GM21423 (cell line): ENCODE data around the gene TTLL12.

ENCODE experiments used
- ATAC-seq: cut with Tn5 transposase; IDR thresholded peaks from one replicate; pipeline ENCODE4 v1.9.1; 2021; ENCODE audit warnings: mild to moderate bottlenecking, moderate library complexity; ENCODE audit not compliant: unreplicated experiment

TTLL12 gene

GRCh38 chr22:43131773-43132501, 55.0 kb downstream of the TTLL12 start:
- ATAC-seq = no peak

- ATAC-seq = no peak
Observed at GRCh38 chr22:43129426-43130425, 57.2 kb downstream of the TTLL12 start.

GRCh38 chr22:43128928-43129424, 58.0 kb downstream of the TTLL12 start:
- ATAC-seq = no peak

- no peak for ATAC-seq
Observed at GRCh38 chr22:43128116-43128515, 58.8 kb downstream of the TTLL12 start.

- no peak for ATAC-seq
Observed at GRCh38 chr22:43127166-43127908, 59.6 kb downstream of the TTLL12 start.

- ATAC-seq = no peak
Observed at GRCh38 chr22:43126501-43127165, 60.3 kb downstream of the TTLL12 start.

- ATAC-seq = no peak
Observed at GRCh38 chr22:43118953-43119458, 67.9 kb downstream of the TTLL12 start.

GRCh38 chr22:43118024-43118849, 68.7 kb downstream of the TTLL12 start:
- ATAC-seq = no peak

- no peak for ATAC-seq
Observed at GRCh38 chr22:43116932-43117331, 70.0 kb downstream of the TTLL12 start.
